OCI-LY7 (cell line): ENCODE data around the gene ZNF284. TPM values are rescaled to one million over a fixed set of nuclear protein-coding genes. Genes with fewer than 3 reads are reported as not detected.
A peak's percentile ranks its signal among the peaks of the same experiment; 100 is the strongest.

ENCODE experiments used
- BruUV-seq: library from RNA; stranded (reverse); fragments of 400-500 nt; replicated peaks from 2 replicates; lab custom pipeline; 2021; lab: Mats Ljungman, UMichigan
- CTCF ChIA-PET: fragments of 300-600 bp; sonication (Branson Sonifier 250); formaldehyde crosslinking; loops from one replicate; lab custom pipeline; 2022; ENCODE audit warnings: antibody characterized with exemption; ENCODE audit not compliant: unreplicated experiment; lab: Charles Lee
- POLR2A ChIA-PET: fragments of 300-600 bp; sonication (Branson Sonifier 250); formaldehyde crosslinking; loops from one replicate; lab custom pipeline; 2022; ENCODE audit warnings: antibody characterized with exemption; lab: Charles Lee
- DNase-seq: peaks from one replicate; pipeline ENCODE4 v3.0.0-alpha.2; 2015; ENCODE audit warnings: low spot score
- H2AFZ ChIP-seq: fragments of 200-600 bp; sonication (generic), shearing (Covaris generic); 2 replicates; pipeline ENCODE4 v1.6.1; 2014; ENCODE audit warnings: mild to moderate bottlenecking, antibody characterized with exemption, low read length, moderate library complexity
- H3K27ac ChIP-seq: fragments of 200-600 bp; sonication (generic); 2 replicates; pipeline ENCODE4 v1.5.1; 2014; ENCODE audit warnings: mixed run types, low read depth, mild to moderate bottlenecking, moderate library complexity, low read length, inconsistent platforms; ENCODE audit not compliant: poor library complexity, severe bottlenecking
- H3K36me3 ChIP-seq: fragments of 200-600 bp; sonication (generic); 2 replicates; pipeline ENCODE4 v1.6.1; 2014; ENCODE audit warnings: mild to moderate bottlenecking, antibody characterized with exemption, low read length, moderate library complexity, mixed read lengths; ENCODE audit not compliant: insufficient read depth
- H3K4me1 ChIP-seq: fragments of 200-600 bp; sonication (generic); 2 replicates; pipeline ENCODE4 v1.5.1; 2014; ENCODE audit warnings: mild to moderate bottlenecking, low read length; ENCODE audit not compliant: insufficient read depth, poor library complexity, severe bottlenecking
- H3K4me2 ChIP-seq: fragments of 200-600 bp; sonication (generic); 2 replicates; pipeline ENCODE4 v1.6.1; 2014; ENCODE audit warnings: mild to moderate bottlenecking, low read length
- H3K4me3 ChIP-seq: fragments of 200-600 bp; sonication (generic); 2 replicates; pipeline ENCODE4 v1.5.1; 2014; ENCODE audit warnings: mild to moderate bottlenecking, low read depth, low read length; ENCODE audit not compliant: poor library complexity, severe bottlenecking
- H3K79me2 ChIP-seq: fragments of 200-600 bp; sonication (generic); 2 replicates; pipeline ENCODE4 v1.6.1; 2016; ENCODE audit warnings: low read depth, mild to moderate bottlenecking, low read length, moderate library complexity, mixed read lengths; ENCODE audit not compliant: insufficient read depth
- H3K9me2 ChIP-seq: fragments of 200-600 bp; sonication (generic); 2 replicates; pipeline ENCODE4 v1.6.1; 2016; ENCODE audit warnings: mild to moderate bottlenecking, low read length, mixed read lengths; ENCODE audit not compliant: insufficient read depth
- H3K9me3 ChIP-seq: fragments of 200-600 bp; sonication (generic); 2 replicates; pipeline ENCODE4 v1.6.1; 2014; ENCODE audit warnings: mild to moderate bottlenecking, mixed run types, low read length, mixed read lengths
- H4K20me1 ChIP-seq: fragments of 200-600 bp; sonication (generic); 2 replicates; pipeline ENCODE4 v1.6.1; 2014; ENCODE audit warnings: mild to moderate bottlenecking, antibody characterized with exemption, low read length, moderate library complexity, mixed read lengths; ENCODE audit not compliant: insufficient read depth
- CTCF ChIP-seq: fragments of 200-600 bp; sonication (generic); conservative IDR thresholded peaks from 2 replicates; pipeline ENCODE4 v1.5.1; 2014; ENCODE audit warnings: mild to moderate bottlenecking, antibody characterized with exemption, low read length, moderate library complexity, mixed read lengths
- EZH2phosphoT487 ChIP-seq: fragments of 200-600 bp; sonication (generic); IDR thresholded peaks from 2 replicates; pipeline ENCODE4 v1.6.1; 2018; ENCODE audit warnings: low read depth, borderline replicate concordance, mild to moderate bottlenecking, mixed run types, antibody characterized with exemption, low read length, moderate library complexity, mixed read lengths
- intact Hi-C: fragments of 100-400 bp; cut with micrococcal nuclease; formaldehyde crosslinking; loops from one replicate; pipeline ENCODE4 v1.10.0; 2022; ENCODE audit not compliant: unreplicated experiment
- total RNA-seq, 2 experiments: library from RNA; depleted of rRNA in 1 of 2; stranded (reverse); fragments of >200 nt in 1 of 2; shearing (Covaris generic) in 1 of 2; gene quantifications; 2 replicates each; pipeline ENCODE4 v1.2.3, GENCODE V29; 2014 to 2022

Gene ZNF284
- total RNA-seq, 2 experiments from 2014 or later, result not detected

GRCh38 chr19:44109458-44109857, 37.5 kb downstream of the ZNF284 start:
- H3K9me3 ChIP-seq, result no peaks in the 10 kb centered on the region
- no peaks in the 10 kb centered on the region for H3K9me2 ChIP-seq
- no peak for TF ChIP-seq EZH2phosphoT487
- no peak for TF ChIP-seq CTCF
- H2AFZ ChIP-seq, result no peak overlapping the region
- ChIA-PET POLR2A (no interaction called here), CTCF (no interaction called here)
- intact Hi-C loops, result loop anchor here (2.0 kb wide), 1 partner anchor 55 kb away; the partner anchor contains the start of gene ZNF226
- H3K4me1 ChIP-seq, result peaks cover 16% of the 10 kb centered on the region
- no TSS peak for BruUV-seq
- H3K27ac ChIP-seq, result no peak overlapping the region
- no peak overlapping the region for H3K4me3 ChIP-seq
- H4K20me1 ChIP-seq, result no peaks in the 10 kb centered on the region
- H3K4me2 ChIP-seq, result no peak overlapping the region
- no peaks in the 10 kb centered on the region for H3K79me2 ChIP-seq
- peaks cover 32% of the 10 kb centered on the region for H3K36me3 ChIP-seq
- no peak for DNase-seq

GRCh38 chr19:44111910-44112463, 40.0 kb downstream of the ZNF284 start:
- BruUV-seq, result no TSS peak
- Histone ChIP-seq H3K4me3 (peak overlapping the region; percentile 83), H3K79me2 (no peaks in the 10 kb centered on the region), H2AFZ (no peak overlapping the region), H4K20me1 (no peaks in the 10 kb centered on the region), H3K36me3 (peaks cover 19% of the 10 kb centered on the region), H3K9me3 (no peaks in the 10 kb centered on the region), H3K27ac (no peak overlapping the region), H3K9me2 (no peaks in the 10 kb centered on the region), H3K4me2 (peak overlapping the region; percentile 99), H3K4me1 (peaks cover 16% of the 10 kb centered on the region)
- ChIA-PET POLR2A (interaction anchor here (0.6 kb wide), 1 partner anchor 55 kb away, joined by 4 read pairs; no protein-coding TSS in a partner anchor), CTCF (no interaction called here)
- intact Hi-C loops, result loop anchor here (2.0 kb wide), 2 partner anchors 101 to 109 kb away; partner anchors contain the start of genes ZNF227 and ZNF230
- DNase-seq, result no peak
- TF ChIP-seq CTCF (no peak), EZH2phosphoT487 (no peak)

GRCh38 chr19:44112802-44113137, 40.8 kb downstream of the ZNF284 start:
- peak overlapping the region; percentile 100 for H2AFZ ChIP-seq
- no peak for TF ChIP-seq CTCF
- no peak for TF ChIP-seq EZH2phosphoT487
- no peaks in the 10 kb centered on the region for H4K20me1 ChIP-seq
- BruUV-seq, result no TSS peak
- intact Hi-C loops, result loop anchor here (1.0 to 2.0 kb wide), 4 partner anchors 18 to 193 kb away; partner anchors contain the start of genes ZNF224, ZNF227, ZNF230 and ZNF235
- peak overlapping the region; percentile 99 for H3K4me2 ChIP-seq
- no peaks in the 10 kb centered on the region for H3K9me3 ChIP-seq
- POLR2A ChIA-PET, result no interaction called here
- H3K79me2 ChIP-seq, result no peaks in the 10 kb centered on the region
- peak; percentile 1 for DNase-seq
- H3K4me1 ChIP-seq, result peaks cover 16% of the 10 kb centered on the region
- peaks cover 18% of the 10 kb centered on the region for H3K36me3 ChIP-seq
- peak overlapping the region; percentile 83 for H3K4me3 ChIP-seq
- CTCF ChIA-PET, result no interaction called here
- no peak overlapping the region for H3K27ac ChIP-seq
- no peaks in the 10 kb centered on the region for H3K9me2 ChIP-seq
